B cell (primary cell): ENCODE data around the gene GPR108. TPM values are rescaled to one million over a fixed set of nuclear protein-coding genes. Genes with fewer than 3 reads are reported as not detected.
"Not testable (repeated sequence)": the region's sequence is repeated elsewhere in the genome, so short reads cannot be mapped to it uniquely, and the experiment has no call there.

Source experiments
- ATAC-seq: fragments of 200-7000 bp; cut with Tn5 transposase; one replicate; pipeline ENCODE4 v1.10.0; 2021; ENCODE audit warnings: low read depth, mild to moderate bottlenecking, moderate number of reproducible peaks, moderate library complexity
- CTCF ChIA-PET: fragments of 350-600 bp; sonication (Branson Sonifier 250); formaldehyde crosslinking; loops from one replicate; lab custom pipeline; 2021; ENCODE audit warnings: antibody characterized with exemption, inconsistent platforms; lab: Charles Lee
- POLR2A ChIA-PET: fragments of 350-600 bp; sonication (Branson Sonifier 250); formaldehyde crosslinking; loops from one replicate; lab custom pipeline; 2021; ENCODE audit warnings: antibody characterized with exemption; lab: Charles Lee
- DNase-seq: peaks from one replicate; pipeline ENCODE4 v3.0.0; 2013
- H2AFZ ChIP-seq: 2 replicates; pipeline ENCODE4 v1.6.1; 2012; ENCODE audit warnings: mild to moderate bottlenecking, low read depth, low read length; ENCODE audit not compliant: insufficient read depth, poor library complexity, severe bottlenecking
- H3K27ac ChIP-seq, 2 donors: 1 replicate in 1 of 2; 2 replicates in 1 of 2; pipeline ENCODE4 v1.5.1; 2012 to 2013; ENCODE audit warnings: low read length in 2 of 2, mild to moderate bottlenecking in 2 of 2, moderate library complexity in 1 of 2
- H3K27me3 ChIP-seq, 4 experiments: fragments of 200-600 bp in 1 of 4; sonication (generic) in 1 of 4; replicated peaks in 1 of 4; 1 replicate in 2 of 4; 2 replicates in 2 of 4; pipeline versions ENCODE4 v1.6.1 to v1.7.0; 2013 to 2016; ENCODE audit warnings: low read length in 3 of 4, mild to moderate bottlenecking in 2 of 4, mixed read lengths in 1 of 4, moderate library complexity in 1 of 4; ENCODE audit not compliant: insufficient read depth in 4 of 4, control insufficient read depth in 3 of 4; ENCODE audit errors: control extremely low read depth in 1 of 4
- H3K36me3 ChIP-seq, 2 experiments: replicated peaks in 1 of 2; 1 replicate in 1 of 2; 2 replicates in 1 of 2; pipeline versions ENCODE4 v1.6.1 to v1.7.1; 2013; ENCODE audit warnings: low read length in 1 of 2; ENCODE audit not compliant: insufficient read depth in 2 of 2, control insufficient read depth in 1 of 2; ENCODE audit errors: control extremely low read depth in 1 of 2, extremely low read depth in 1 of 2
- H3K4me1 ChIP-seq, 2 donors: fragments of 200-600 bp in 1 of 2; sonication (generic) in 1 of 2; 1 replicate in 1 of 2; 2 replicates in 1 of 2; pipeline versions ENCODE4 v1.5.1 to v1.6.1; 2013 to 2017; ENCODE audit warnings: low read length in 2 of 2; ENCODE audit not compliant: control insufficient read depth in 2 of 2, insufficient read depth in 2 of 2
- H3K4me2 ChIP-seq: replicated peaks from 2 replicates; pipeline ENCODE3; 2012; ENCODE audit warnings: mild to moderate bottlenecking, low read depth, low read length; ENCODE audit not compliant: poor library complexity, severe bottlenecking
- H3K4me3 ChIP-seq, 5 experiments: fragments of 200-600 bp in 1 of 5; sonication (generic) in 1 of 5; 1 replicate in 3 of 5; 2 replicates in 2 of 5; pipeline versions ENCODE4 v1.5.1 to v1.7.0; 2011 to 2016; ENCODE audit warnings: low read length in 4 of 5, mild to moderate bottlenecking in 4 of 5, low read depth in 2 of 5, control low read depth in 1 of 5, moderate library complexity in 1 of 5; ENCODE audit not compliant: insufficient read depth in 1 of 5; ENCODE audit errors: control extremely low read depth in 1 of 5, extremely low read depth in 1 of 5
- H3K79me2 ChIP-seq: fragments of 200-600 bp; sonication (generic); one replicate; pipeline ENCODE4 v1.6.0; 2016; ENCODE audit warnings: low read length; ENCODE audit not compliant: control insufficient read depth, insufficient read depth
- H3K9ac ChIP-seq: fragments of 200-600 bp; sonication (generic); 2 replicates; pipeline ENCODE4 v1.6.1; 2017; ENCODE audit warnings: mild to moderate bottlenecking, low read length, moderate library complexity
- H3K9me3 ChIP-seq, 3 donors: one replicate each; pipeline versions ENCODE4 v1.6.1 to v1.7.1; 2013; ENCODE audit warnings: low read length in 2 of 3; ENCODE audit not compliant: control insufficient read depth in 2 of 3, insufficient read depth in 1 of 3; ENCODE audit errors: control extremely low read depth in 1 of 3
- H4K20me1 ChIP-seq: 2 replicates; pipeline ENCODE4 v1.6.0; 2012; ENCODE audit warnings: mild to moderate bottlenecking, low read length; ENCODE audit not compliant: insufficient read depth, control insufficient read depth, poor library complexity, severe bottlenecking
- H3K27ac Mint-ChIP-seq: one replicate; pipeline ENCODE4 v1.8.0; 2021; ENCODE audit warnings: mixed read lengths
- H3K27me3 Mint-ChIP-seq: one replicate; pipeline ENCODE4 v1.8.0; 2021; ENCODE audit warnings: mixed read lengths
- H3K4me1 Mint-ChIP-seq: one replicate; pipeline ENCODE4 v1.8.0; 2021; ENCODE audit warnings: mixed read lengths
- H3K4me3 Mint-ChIP-seq: one replicate; pipeline ENCODE4 v1.8.0; 2021; ENCODE audit warnings: mixed read lengths
- H3K9me3 Mint-ChIP-seq: one replicate; pipeline ENCODE4 v1.8.0; 2022; ENCODE audit warnings: mixed read lengths; ENCODE audit not compliant: insufficient read depth
- CTCF ChIP-seq: fragments of 200-600 bp; IDR thresholded peaks from one replicate; pipeline ENCODE4 v1.8.0; 2022; ENCODE audit warnings: antibody characterized with exemption, mild to moderate bottlenecking
- EZH2 ChIP-seq: IDR thresholded peaks from 2 replicates; pipeline ENCODE4 v1.6.1; 2012; ENCODE audit warnings: borderline replicate concordance, low read depth, mild to moderate bottlenecking, moderate library complexity, low read length; ENCODE audit not compliant: insufficient read depth, poor library complexity, severe bottlenecking
- WGBS: methylation state at CpG from one replicate; pipeline ENCODE4 v1.1.5; 2013; ENCODE audit warnings: missing lambda C conversion rate; ENCODE audit not compliant: insufficient coverage; 5-methylcytosine and 5-hydroxymethylcytosine counted together
- intact Hi-C: fragments of 100-400 bp; cut with micrococcal nuclease; formaldehyde crosslinking; loops from one replicate; pipeline ENCODE4 v1.10.0; 2022
- polyA plus RNA-seq: library from polyadenylated mRNA; depleted of rRNA; stranded (reverse); fragments of >200 nt; gene quantifications from 2 replicates; pipeline ENCODE4 v1.2.3, GENCODE V29; 2012
- total RNA-seq, 2 donors: library from RNA; stranded (reverse); fragments of 120-200 nt in 1 of 2; gene quantifications; 1 replicate in 1 of 2; 2 replicates in 1 of 2; pipeline versions ENCODE4 v1.2.3 to v1.2.4, GENCODE V29; 2013 to 2022

The GPR108 gene
- total and polyA plus RNA-seq, 2 donors (not counting 1 experiment from before 2014, with no cell fraction given), result 79.0 to 82.5 TPM

- Histone ChIP-seq H3K4me1 (peaks cover 21 to 39% of the 10 kb centered on the region in 2 donors), H3K9me3 (no peaks in the 10 kb centered on the region), H3K4me2 (peak overlapping the region; percentile 82), H3K9ac (peak overlapping the region; percentile 77), H3K4me3 (peak overlapping the region in 3 of 5 experiments; percentile 68 to 81 (median 77)), H2AFZ (no peak overlapping the region), H3K27ac (peak overlapping the region; percentile 89 to 96), H3K36me3 (peaks cover 0 to 12% of the 10 kb centered on the region in 2 experiments), H3K27me3 (no peaks in the 10 kb centered on the region), H4K20me1 (peaks cover 23% of the 10 kb centered on the region), H3K79me2 (peaks cover 58% of the 10 kb centered on the region)
- DNase-seq, result peak; percentile 31
- H3K4me1 Mint-ChIP-seq, result peaks cover 39% of the 10 kb centered on the region
- ATAC-seq, result no peak
- H3K27ac Mint-ChIP-seq, result peak overlapping the region; percentile 95
- WGBS, result 50% methylated on average over 7 of the region's 8 CpGs
- H3K4me3 Mint-ChIP-seq, result peak overlapping the region; percentile 93
- no peaks in the 10 kb centered on the region for H3K9me3 Mint-ChIP-seq
- no peak for TF ChIP-seq CTCF
- TF ChIP-seq EZH2, result no peak
- CTCF ChIA-PET, result interaction anchor here (0.9 kb wide), 1 partner anchor 36 kb away, joined by 3 read pairs; no protein-coding TSS in a partner anchor
- POLR2A ChIA-PET, result interaction anchor here (1.2 kb wide), 1 partner anchor 28 kb away, joined by 4 read pairs; the partner anchor contains the start of gene GPR108
- no peaks in the 10 kb centered on the region for H3K27me3 Mint-ChIP-seq
- intact Hi-C loops, result no loop called here
Measured at GRCh38 chr19:6765738-6766356, 28.5 kb upstream of the GPR108 start.

GRCh38 chr19:6762253-6762797 is 24.9 kb upstream of the GPR108 start:
- H3K4me3 Mint-ChIP-seq, DNase-seq, H3K9ac ChIP-seq, H3K9me3 Mint-ChIP-seq, H3K27ac Mint-ChIP-seq, intact Hi-C loops, H3K27ac ChIP-seq, H3K27me3 ChIP-seq, ATAC-seq, H3K27me3 Mint-ChIP-seq, H3K4me2 ChIP-seq, H3K9me3 ChIP-seq, H2AFZ ChIP-seq, H3K4me3 ChIP-seq: not testable (repeated sequence)
- H4K20me1 ChIP-seq, result peaks cover 28% of the 10 kb centered on the region
- peaks cover 75% of the 10 kb centered on the region for H3K79me2 ChIP-seq
- POLR2A ChIA-PET, result interaction anchor here (1.4 kb wide), 1 partner anchor 40 kb away, joined by 3 read pairs; no protein-coding TSS in a partner anchor
- peaks cover 26% of the 10 kb centered on the region for H3K4me1 Mint-ChIP-seq
- CTCF ChIA-PET, result interaction anchor here (1.4 kb wide), 1 partner anchor 10 kb away, joined by 6 read pairs; the partner anchor contains the start of gene VAV1
- H3K36me3 ChIP-seq, result peaks cover 2 to 27% of the 10 kb centered on the region in 2 experiments
- 97% methylated on average over 5 of the region's 8 CpGs for WGBS
- H3K4me1 ChIP-seq, result peaks cover 16 to 27% of the 10 kb centered on the region in 2 donors
